ENCODE data around the gene RARB.
A peak's percentile ranks its signal among the peaks of the same experiment; 100 is the strongest.

The RARB gene

DNA sequence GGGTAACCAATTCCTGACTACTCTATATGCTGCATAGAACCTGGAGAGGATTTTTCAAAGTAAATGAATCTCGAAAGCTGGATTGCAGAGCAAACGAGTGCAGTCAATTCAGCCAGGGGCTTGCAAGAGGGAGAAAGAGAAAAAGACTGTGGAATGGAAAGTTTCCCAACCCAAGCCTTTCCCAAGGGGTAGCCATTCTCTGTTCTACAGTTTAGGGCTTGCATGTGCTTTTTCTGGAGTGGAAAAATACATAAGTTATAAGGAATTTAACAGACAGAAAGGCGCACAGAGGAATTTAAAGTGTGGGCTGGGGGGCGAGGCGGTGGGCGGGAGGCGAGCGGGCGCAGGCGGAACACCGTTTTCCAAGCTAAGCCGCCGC lies 511 bp upstream of the RARB start:
- TF ChIP-seq, protein P1, sequence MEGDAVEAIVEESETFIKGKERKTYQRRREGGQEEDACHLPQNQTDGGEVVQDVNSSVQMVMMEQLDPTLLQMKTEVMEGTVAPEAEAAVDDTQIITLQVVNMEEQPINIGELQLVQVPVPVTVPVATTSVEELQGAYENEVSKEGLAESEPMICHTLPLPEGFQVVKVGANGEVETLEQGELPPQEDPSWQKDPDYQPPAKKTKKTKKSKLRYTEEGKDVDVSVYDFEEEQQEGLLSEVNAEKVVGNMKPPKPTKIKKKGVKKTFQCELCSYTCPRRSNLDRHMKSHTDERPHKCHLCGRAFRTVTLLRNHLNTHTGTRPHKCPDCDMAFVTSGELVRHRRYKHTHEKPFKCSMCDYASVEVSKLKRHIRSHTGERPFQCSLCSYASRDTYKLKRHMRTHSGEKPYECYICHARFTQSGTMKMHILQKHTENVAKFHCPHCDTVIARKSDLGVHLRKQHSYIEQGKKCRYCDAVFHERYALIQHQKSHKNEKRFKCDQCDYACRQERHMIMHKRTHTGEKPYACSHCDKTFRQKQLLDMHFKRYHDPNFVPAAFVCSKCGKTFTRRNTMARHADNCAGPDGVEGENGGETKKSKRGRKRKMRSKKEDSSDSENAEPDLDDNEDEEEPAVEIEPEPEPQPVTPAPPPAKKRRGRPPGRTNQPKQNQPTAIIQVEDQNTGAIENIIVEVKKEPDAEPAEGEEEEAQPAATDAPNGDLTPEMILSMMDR (IDR thresholded peaks at IDR 0.05; ENCODE audit: insufficient read depth, low read depth, low read length, missing control alignments), result no peak
- no peak for DNase-seq (ENCODE audit: low read depth)
- H3K4me3 ChIP-seq (ENCODE audit: low read depth, low read length), result peak overlapping the region; percentile 24; the same call in 1 of the 2 replicates

DNA sequence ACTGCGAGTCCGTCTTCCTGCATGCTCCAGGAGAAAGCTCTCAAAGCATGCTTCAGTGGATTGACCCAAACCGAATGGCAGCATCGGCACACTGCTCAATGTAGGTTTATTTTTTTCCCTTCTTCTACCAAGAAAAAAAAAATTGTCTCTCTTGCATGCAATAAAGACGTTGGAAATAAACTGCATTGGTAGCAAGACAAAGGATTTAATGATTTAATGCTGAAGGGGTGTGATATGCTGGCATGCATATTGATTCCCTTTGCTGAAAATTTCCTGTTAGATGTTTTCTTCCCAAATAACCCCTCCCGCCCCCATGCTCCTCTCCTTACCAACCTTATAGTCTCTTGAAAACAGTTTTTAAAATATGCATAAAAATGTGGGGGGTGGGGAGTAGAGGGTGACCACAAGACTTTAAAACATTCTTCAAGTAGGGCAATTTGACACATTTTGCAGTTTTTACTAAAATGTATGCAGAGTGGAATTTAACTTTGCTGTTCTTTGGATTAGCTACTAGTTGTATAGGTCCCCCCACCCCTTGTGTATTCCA lies 799 bp downstream of the RARB start:
- TF ChIP-seq, protein P1 (IDR thresholded peaks at IDR 0.05; ENCODE audit: insufficient read depth, low read depth, low read length, missing control alignments), result no peak
- H3K4me3 ChIP-seq (ENCODE audit: low read depth, low read length), result no peak overlapping the region
- DNase-seq (ENCODE audit: low read depth), result no peak

DNA sequence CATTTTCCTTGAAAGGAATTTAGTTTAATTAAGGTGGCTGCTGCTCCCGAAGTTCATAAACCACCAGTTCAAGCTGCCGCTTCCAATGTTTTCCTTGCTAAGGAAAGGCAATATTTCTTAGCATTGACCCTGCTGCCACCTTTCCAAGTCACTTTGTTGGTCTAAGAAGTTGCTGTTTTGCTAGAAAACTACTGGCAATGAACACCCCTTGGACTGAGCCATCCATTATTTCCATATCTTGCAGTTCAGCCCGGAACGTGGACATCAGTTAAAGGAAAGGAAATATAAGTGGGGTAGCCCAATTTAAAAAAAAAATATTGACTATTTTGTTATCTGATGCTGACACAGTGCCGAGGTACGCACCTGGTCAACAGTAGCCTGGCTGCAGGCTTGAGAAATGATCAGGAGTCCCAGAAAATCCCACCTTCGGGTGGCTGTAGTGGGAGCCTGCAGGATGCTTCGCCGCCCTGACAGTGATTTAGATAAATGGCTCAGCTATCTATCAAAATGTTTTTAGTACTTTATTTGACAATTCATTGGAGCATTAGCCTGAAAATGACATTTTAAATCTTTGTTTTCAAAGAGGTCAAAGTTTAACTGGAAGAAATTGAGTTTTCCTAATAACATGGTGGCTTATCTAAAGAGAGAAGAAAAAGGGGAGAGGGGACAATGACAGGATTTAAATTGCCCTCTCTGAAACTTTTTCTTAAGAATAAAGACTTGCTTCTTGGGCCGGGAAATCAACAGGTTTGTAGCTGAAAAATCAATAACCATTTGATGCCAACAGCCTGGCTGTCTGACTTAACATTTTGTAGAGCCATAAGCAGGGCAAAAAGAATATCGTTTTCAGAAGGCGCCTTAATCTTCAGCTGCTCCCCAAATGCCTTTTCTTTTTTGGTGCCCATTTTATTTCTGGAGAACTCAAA lies 1.6 kb downstream of the RARB start:
- TF ChIP-seq, protein P1 (IDR thresholded peaks at IDR 0.05; ENCODE audit: insufficient read depth, low read depth, low read length, missing control alignments), result no peak
- H3K4me3 ChIP-seq (ENCODE audit: low read depth, low read length), result no peak overlapping the region
- DNase-seq (ENCODE audit: low read depth), result no peak

DNA sequence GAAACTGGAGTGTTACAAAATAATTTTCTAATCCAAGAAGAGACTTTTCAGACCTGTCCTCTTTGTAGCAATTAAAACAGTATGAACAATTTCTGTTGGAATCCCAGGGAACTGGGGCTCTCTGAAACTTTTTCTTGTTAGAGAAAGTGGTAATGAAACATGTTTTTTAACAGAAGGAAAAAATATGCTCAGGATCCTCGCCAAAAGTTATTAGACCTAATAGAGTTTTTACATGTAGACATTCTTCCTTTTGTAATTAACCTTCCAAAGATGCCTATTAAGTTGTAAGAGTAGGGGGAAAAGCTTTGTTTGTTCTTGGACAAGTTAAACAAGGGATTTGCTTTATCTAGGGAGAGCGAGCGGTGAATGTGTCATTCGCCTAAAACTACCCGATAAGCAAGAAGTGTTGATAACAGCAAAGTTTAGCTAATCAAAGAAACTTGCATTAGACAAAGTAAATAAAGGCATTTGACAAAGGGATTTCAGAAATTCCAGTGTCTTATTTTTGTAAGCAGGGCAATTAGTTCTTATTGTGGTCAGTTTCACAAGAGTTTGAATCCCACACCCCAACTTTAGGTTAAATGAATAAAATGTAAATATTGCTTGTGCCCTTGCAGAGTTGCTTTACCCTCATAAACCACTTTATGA lies 2.3 kb downstream of the RARB start:
- no peak for DNase-seq (ENCODE audit: low read depth)
- H3K4me3 ChIP-seq (ENCODE audit: low read depth, low read length), result no peak overlapping the region
- TF ChIP-seq, protein P1 (IDR thresholded peaks at IDR 0.05; ENCODE audit: insufficient read depth, low read depth, low read length, missing control alignments), result no peak

DNA sequence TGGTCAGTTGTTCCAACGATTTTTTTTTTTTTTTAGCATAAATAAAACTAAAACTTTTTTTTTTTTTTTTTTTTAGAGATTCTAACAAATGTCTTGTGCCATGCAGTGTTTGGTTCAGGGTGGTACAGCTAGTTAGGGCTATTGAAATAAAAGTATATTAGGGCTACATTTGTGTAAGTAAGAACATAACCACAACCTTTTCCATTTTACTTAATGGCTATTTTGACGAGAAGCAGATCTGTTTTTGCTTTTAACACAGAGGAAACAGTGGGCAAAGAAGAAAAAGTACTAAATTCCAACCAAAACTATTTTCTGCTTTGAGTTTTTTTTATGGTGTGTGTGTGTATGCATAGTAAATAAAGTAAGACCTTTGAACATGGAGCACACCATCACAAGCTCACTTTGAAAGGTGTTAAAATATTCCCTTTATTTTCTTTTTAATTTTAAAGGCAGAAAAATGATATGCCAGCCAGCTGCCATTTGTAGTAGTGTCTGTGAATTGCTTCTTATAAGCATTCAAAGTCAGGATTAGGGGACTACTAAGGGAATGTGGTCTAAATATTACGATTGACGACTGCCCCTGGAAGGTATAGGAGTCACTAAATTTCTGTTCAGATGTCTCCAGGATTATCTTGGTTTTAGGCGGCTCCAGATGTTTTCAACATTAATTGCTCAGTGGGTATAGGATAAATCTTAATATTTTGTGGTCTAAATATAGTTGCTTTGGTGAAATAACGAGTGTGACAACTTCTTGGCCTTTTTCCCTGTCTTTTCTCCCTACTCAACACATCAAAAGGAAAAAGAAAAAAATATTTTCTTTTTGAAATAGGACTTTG lies 3.1 kb downstream of the RARB start:
- H3K4me3 ChIP-seq (ENCODE audit: low read depth, low read length), result no peak overlapping the region
- TF ChIP-seq, protein P1 (IDR thresholded peaks at IDR 0.05; ENCODE audit: insufficient read depth, low read depth, low read length, missing control alignments), result no peak
- DNase-seq (ENCODE audit: low read depth), result no peak

DNA sequence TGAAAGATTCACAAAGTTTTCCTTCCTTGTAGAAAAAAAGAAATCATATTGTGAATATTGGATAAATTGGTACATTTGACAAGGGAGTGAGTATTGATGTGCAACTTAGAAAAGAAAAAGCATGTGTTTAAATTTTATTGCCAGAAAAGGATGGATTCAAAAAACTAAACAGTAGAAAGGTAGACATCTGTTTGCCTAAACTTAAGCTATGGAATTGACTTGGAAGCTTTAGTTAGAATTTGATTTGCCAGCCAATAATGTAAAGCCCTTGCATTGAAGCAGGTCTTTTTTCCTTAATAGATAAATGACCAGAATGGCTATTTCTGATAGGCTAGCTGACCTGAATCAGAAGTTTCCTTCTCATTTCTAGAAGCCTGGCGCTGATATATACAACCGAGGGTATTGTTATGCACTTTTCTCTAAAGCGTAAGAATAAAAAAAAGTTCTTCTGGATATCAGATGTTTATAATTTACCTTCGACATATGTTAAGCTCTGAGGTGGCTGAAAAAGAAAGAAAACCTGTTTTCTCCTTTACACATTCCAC lies 4.2 kb downstream of the RARB start:
- TF ChIP-seq, protein P1 (IDR thresholded peaks at IDR 0.05; ENCODE audit: insufficient read depth, low read depth, low read length, missing control alignments), result no peak
- no peak overlapping the region for H3K4me3 ChIP-seq (ENCODE audit: low read depth, low read length)
- no peak for DNase-seq (ENCODE audit: low read depth)
